HG03060 (cell line): ENCODE measurements around the gene HK2.
"Not testable (repeated sequence)": the region's sequence is repeated elsewhere in the genome, so short reads cannot be mapped to it uniquely, and the experiment has no call there.

Experiments
- ATAC-seq: cut with Tn5 transposase; IDR thresholded peaks from one replicate; pipeline ENCODE4 v1.9.1; 2021; ENCODE audit warnings: low read depth, moderate number of reproducible peaks; ENCODE audit not compliant: unreplicated experiment

The HK2 gene

DNA sequence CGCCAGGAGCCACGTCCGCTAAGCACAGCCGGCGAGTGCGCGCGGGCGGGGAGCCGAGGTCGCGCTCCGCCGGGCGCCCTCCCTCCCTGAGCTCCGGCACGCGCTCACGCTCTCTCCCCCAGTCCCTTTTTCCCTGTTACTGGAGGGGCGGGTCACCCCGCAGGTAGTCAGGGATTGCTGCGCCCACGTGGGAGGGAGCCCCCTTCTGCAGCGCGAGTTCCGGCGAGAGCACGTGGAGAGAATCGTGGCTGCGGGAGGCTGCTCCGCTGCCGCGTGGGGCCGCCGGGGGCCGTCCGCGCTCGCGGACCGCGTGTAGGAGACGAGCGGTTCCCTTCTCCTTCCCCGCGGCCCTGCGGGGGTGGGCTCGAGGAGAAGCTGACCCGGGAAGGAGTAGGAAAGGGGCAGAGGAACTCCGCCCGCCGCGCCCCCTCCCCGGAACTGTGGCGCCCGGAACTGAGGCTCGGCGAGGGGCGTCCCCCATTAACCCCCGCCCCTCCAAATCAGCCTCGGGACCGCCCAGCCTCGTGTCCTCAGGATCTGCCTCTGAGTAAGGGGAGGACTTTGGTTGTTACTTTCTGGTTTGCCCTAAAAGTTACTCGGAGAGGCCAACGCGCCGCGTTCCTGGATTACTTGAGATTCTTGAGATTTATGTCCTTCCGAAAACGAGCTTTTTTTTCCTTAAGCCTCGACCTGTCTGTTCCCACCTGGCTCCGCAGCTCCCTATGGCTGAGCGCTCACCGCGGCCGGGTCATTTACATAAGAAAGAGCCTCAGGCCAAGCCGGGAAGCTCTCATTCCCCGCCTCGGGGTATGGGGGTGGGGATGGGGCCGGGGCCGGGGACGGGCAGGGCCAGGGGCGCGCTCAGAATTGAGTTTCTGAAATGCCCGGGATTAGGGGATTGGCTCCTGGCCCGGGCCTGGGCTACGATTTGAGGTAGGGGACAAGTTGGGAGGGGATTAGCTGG lies 1.1 kb downstream of the HK2 start:
- ATAC-seq: peak; percentile 27

GRCh38 chr2:74835831-74836674 lies 2.1 kb downstream of the HK2 start:
- peak; percentile 29 for ATAC-seq

GRCh38 chr2:74836675-74837401 lies 2.9 kb downstream of the HK2 start:
- ATAC-seq: no peak

- no peak for ATAC-seq
Measured at GRCh38 chr2:74841641-74842040, 7.7 kb downstream of the HK2 start.

- ATAC-seq: no peak
Measured at GRCh38 chr2:74843433-74843832, 9.5 kb downstream of the HK2 start.

GRCh38 chr2:74843899-74844298 lies 10.0 kb downstream of the HK2 start:
- ATAC-seq: peak; percentile 95

DNA sequence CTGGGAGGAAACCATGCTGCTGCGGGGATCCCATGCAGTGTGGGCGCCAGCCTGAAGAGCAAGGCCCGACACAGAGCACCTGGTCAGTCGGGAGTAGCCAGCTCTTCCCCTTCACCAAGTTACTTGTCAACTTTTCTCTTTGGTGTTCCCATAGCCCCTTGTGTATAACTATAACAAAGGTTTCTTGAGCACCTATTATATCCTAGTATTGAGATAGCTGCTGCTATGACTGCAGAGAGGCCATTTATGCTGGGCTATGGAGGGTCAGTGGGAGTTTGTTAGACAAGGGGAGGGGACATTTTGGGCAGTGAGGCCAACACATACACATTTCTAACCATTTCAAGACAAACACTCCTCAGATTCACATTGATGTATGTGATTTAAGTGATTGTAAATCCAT lies 10.8 kb downstream of the HK2 start:
- ATAC-seq: no peak

- ATAC-seq: no peak
Measured at GRCh38 chr2:74845217-74845751, 11.4 kb downstream of the HK2 start.

DNA sequence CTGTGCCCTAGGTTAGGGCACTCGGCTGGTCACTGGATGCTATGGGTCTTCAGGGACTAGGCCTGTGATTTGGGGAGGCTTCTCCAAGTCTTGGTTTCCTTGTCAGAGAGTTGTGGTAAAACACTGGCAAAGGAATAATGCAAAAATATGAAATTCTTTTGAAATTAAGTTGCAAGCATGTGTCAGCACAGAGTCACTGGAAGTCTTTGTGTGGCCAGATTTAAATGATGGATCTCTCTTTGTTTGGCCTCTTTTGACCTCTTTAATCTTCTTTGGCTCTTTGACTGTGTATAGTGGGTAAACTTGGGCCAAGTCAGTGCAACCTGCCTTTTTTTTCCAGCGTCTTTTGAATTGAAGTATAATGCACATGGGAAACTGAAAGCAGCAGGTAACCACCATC lies 12.1 kb downstream of the HK2 start:
- no peak for ATAC-seq

- ATAC-seq: no peak
Measured at GRCh38 chr2:74846481-74846880, 12.6 kb downstream of the HK2 start.

GRCh38 chr2:74847070-74847858 lies 13.3 kb downstream of the HK2 start:
- ATAC-seq: no peak

DNA sequence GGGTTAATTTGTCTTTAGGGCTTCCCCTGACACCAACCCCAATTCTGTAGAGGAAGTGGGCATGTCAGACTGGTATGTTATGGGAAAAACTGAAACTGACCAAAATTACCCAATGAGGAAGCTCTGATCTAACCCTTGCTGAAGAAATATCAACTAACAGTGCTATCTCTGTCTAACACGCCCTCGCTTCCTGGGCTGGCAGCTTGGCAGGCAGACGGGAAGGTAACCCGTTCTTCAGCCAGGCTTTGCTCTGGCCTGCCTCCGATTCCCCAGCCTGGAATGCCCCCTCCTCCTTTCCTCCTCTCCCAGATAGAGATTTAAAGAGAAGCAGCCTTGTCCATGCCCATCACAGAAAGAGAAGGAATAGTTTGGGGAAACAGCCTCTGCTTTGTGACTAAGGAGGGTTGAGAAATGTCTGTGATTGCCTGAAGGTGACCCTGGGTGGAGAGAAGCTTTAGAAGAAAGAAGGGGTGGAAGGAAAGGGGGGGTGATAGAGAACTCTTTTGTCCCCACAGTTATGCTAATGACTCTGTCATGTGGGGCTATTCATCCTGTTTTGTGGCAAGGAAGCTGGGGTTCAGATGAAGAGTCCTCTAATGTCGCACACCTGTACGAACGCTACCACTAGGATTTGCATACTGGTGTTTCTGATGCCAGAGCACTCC lies 15.4 kb downstream of the HK2 start:
- ATAC-seq: peak; percentile 64

GRCh38 chr2:74850496-74851190 lies 16.7 kb downstream of the HK2 start:
- ATAC-seq: no peak

DNA sequence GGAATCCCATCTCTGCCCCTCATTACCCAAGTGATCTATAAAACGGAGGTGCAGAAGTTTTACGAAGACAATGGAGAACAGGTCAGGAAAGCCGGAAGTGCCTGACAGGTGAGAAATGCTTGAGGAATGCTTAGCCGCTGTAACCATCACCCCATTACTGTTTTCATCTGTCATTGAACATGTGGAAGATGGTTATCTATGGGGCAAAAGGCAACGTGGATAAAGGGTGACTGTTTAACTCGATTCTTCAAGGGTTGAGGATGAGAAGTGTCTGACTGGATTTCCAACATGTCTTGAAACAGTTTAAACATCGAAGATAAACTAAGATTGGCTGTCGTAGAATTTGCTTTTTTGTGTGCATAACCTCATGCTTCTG lies 17.3 kb downstream of the HK2 start:
- ATAC-seq: no peak

- not testable (repeated sequence) for ATAC-seq
Measured at GRCh38 chr2:74853360-74853759, 19.4 kb downstream of the HK2 start.

DNA sequence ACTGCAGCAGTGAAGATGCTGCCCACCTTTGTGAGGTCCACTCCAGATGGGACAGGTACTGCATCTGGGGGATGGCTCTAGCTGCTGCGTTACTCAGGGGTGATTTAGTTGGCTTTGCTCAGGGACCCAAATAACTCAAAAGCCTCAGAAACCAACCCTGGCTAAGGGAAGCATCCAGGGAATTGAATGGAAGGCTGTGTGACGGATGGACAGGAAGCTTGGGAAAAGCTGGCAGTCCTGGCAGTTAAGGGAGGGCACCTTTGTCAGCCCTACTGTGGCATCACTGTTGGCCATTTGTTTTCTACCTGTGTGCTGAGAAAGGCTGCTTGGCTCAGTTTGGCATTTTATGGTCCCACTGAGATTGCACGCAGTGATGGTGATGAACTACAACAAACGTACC lies 20.5 kb downstream of the HK2 start:
- ATAC-seq: no peak

- not testable (repeated sequence) for ATAC-seq
Measured at GRCh38 chr2:74855114-74855707, 21.3 kb downstream of the HK2 start.

DNA sequence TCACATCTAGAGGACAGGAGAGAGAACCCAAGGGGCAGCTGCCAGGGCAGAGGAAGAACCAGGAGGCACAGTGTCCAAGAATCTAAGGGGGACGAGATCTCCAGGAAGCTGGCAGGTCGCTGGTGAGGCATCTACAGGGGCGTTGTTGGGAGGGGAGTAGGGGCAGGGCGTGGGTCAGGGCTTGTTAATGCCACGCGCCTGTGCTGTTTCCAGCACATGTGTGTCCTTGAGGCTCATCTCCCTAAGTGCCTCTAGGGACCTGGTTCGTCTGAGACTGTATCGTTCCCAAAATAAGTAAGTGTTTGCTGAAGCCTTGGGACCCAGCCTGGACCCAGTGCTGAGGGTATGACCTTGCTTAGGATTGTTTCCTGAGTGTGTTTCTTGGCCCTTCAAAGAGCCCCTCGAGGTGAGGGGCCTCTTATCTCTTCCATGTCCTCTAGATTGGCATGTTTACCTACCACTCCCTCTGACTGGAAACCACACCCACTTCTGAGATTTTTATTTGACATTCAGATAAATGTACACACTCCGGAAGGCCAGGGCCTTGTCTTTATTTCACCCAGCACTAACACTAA lies 22.2 kb downstream of the HK2 start:
- no peak for ATAC-seq
